Brain microvascular endothelial cell (primary cell): Measurements from ENCODE around the gene WASF2.
"Not testable (repeated sequence)": the region's sequence is repeated elsewhere in the genome, so short reads cannot be mapped to it uniquely, and the experiment has no call there.

Source experiments
- DNase-seq: peaks from one replicate; pipeline ENCODE4 v3.0.0-alpha.2; 2020
- H3K27ac ChIP-seq: fragments of 250-450 bp; sonication (Bioruptor Pico); 2 replicates; pipeline ENCODE4 v1.5.1; 2020; ENCODE audit warnings: mild to moderate bottlenecking, moderate library complexity
- H3K27me3 ChIP-seq: fragments of 250-450 bp; sonication (Bioruptor Pico); replicated peaks from 2 replicates; pipeline ENCODE4 v1.5.1; 2020; ENCODE audit warnings: mild to moderate bottlenecking
- H3K36me3 ChIP-seq: fragments of 250-450 bp; sonication (Bioruptor Pico); replicated peaks from 2 replicates; pipeline ENCODE4 v1.5.1; 2020; ENCODE audit warnings: mild to moderate bottlenecking
- H3K4me3 ChIP-seq: 2 replicates; pipeline ENCODE4 v1.5.1; 2011; ENCODE audit warnings: low read depth, mild to moderate bottlenecking, control low read depth, low read length, moderate library complexity
- in situ Hi-C: cut with HindIII; loops from 2 replicates; pipeline ENCODE4 v1.10.0; 2017; ENCODE audit warnings: low sequenced_read_pairs, low pct_ligation_motif_present
- TF ChIP-seq, protein P1 (sequence below): IDR thresholded peaks from 2 replicates; pipeline ENCODE4 v1.5.1; 2011; ENCODE audit warnings: low read depth, mild to moderate bottlenecking, moderate library complexity, low read length, control low read depth, inconsistent platforms; ENCODE audit errors: missing control alignments

WASF2 gene

DNA sequence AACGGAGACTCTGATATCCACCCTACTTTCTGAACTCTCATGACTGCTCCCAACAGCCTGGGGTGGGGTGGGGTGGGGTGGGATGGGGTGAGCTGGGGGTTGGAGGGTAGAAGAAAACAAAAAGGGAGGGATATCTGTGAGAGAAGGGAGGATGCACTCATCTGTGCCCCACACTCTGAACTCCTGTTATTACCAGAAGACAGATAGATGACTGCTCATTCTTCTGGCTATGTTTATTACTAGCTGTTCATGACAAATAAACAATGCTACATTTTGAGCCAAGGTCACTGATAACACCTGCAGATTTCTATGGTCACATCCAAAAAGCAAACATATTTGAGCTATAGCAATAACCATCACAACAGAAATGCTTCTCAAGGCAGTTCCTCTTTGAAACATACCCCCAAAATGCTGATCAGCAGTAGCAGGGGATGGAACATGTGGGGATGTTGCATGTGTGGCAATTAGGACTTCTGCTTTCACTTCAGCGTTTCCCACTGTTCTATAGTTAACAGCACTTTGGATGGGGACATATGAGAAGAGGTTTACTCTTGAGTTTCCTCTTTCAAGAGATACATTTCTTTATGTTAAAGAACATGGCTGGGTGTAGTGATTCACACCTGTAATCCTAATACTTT is 54.3 kb downstream of the WASF2 start:
- Histone ChIP-seq H3K4me3 (no peak overlapping the region), H3K27me3 (no peaks in the 10 kb centered on the region), H3K27ac (no peak overlapping the region), H3K36me3 (no peaks in the 10 kb centered on the region)
- TF ChIP-seq, protein P1, sequence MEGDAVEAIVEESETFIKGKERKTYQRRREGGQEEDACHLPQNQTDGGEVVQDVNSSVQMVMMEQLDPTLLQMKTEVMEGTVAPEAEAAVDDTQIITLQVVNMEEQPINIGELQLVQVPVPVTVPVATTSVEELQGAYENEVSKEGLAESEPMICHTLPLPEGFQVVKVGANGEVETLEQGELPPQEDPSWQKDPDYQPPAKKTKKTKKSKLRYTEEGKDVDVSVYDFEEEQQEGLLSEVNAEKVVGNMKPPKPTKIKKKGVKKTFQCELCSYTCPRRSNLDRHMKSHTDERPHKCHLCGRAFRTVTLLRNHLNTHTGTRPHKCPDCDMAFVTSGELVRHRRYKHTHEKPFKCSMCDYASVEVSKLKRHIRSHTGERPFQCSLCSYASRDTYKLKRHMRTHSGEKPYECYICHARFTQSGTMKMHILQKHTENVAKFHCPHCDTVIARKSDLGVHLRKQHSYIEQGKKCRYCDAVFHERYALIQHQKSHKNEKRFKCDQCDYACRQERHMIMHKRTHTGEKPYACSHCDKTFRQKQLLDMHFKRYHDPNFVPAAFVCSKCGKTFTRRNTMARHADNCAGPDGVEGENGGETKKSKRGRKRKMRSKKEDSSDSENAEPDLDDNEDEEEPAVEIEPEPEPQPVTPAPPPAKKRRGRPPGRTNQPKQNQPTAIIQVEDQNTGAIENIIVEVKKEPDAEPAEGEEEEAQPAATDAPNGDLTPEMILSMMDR = no peak
- in situ Hi-C loops = no loop called here
- no peak for DNase-seq

DNA sequence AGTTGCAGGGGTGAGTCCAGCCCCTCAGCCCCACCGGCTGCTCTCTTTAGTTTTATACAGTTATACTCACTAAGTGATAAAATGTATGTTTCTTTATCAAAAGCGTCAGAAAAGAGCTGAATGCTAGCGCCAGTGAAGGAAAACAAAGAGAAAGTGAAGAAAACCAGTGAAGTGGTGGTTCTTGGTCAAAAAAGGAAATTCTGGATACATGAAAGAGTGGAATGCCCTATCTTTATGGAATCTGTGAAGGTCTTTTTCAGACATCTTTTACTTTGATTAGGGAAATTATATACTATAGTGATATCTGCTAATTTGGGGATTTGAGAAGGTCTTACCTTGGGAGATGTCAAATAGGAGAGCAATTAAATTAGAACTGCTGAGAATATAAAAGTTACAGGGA is 56.3 kb downstream of the WASF2 start:
- Histone ChIP-seq H3K4me3 (no peak overlapping the region), H3K36me3 (no peaks in the 10 kb centered on the region), H3K27me3 (no peaks in the 10 kb centered on the region), H3K27ac (no peak overlapping the region)
- in situ Hi-C loops = no loop called here
- no peak for DNase-seq
- TF ChIP-seq, protein P1 = no peak

DNA sequence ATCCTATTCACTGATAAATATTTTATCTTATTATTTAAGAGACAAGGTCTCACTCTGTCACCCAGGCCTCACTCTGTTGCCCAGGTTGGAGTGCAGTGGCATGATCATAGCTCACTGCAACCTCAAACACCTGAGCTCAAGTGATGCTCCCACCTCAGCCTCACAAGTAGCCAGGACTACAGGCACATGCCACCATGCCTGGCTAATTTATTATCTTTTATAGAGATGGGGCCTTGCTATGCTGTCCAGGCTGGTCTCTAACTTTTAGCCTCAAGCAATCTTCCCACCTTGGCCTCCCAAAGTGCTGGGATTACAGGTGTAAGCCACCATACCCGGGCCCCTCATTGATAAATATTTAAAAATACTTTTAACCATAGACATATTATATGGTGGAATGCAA is 57.2 kb downstream of the WASF2 start:
- H3K36me3 ChIP-seq, DNase-seq, H3K27ac ChIP-seq, H3K4me3 ChIP-seq, H3K27me3 ChIP-seq, in situ Hi-C loops: not testable (repeated sequence)

- no peak for DNase-seq
- Histone ChIP-seq H3K36me3 (peaks cover 14% of the 10 kb centered on the region), H3K27ac (no peak overlapping the region), H3K27me3 (no peaks in the 10 kb centered on the region), H3K4me3 (no peak overlapping the region)
- in situ Hi-C loops = no loop called here
- TF ChIP-seq, protein P1 = no peak
These were observed 58.4 kb downstream of the WASF2 start for GRCh38 chr1:27431601-27431940.

DNA sequence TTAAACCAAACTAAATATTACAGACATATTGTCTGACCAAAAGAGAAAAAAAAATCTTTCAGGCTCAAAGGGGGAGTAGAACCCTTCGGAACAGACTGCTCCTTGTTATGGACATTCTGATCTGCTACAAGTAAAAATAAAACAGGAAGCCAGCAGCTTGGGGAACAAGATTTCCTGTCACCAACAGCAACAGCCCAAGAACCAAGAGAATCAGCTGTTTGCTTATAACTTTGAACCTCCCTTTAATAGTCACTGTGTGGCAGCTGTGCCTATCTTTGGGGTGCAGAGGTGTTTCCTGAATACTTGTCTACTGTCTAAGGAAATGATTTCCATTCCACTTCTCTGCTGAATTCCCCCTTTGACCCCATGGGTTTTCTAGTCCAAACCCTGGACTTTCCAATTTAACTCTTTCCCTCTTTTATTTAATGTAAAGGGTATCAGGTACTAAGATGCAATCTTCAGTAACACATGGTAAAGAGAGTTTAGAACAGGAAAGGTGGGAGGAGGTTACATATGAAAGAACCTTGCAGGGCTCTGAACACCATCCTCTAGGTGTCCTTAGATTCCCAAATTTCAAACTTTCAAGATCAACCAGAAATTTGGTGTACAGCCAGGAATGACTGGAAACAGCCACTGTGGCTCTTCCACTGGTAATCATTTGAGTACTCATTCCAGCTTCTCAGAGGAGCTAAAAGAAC is 58.9 kb downstream of the WASF2 start:
- Histone ChIP-seq H3K36me3 (peaks cover 15% of the 10 kb centered on the region), H3K27me3 (no peaks in the 10 kb centered on the region), H3K27ac (no peak overlapping the region), H3K4me3 (no peak overlapping the region)
- in situ Hi-C loops = no loop called here
- DNase-seq = peak; percentile 6
- TF ChIP-seq, protein P1 = no peak

- DNase-seq = no peak
- in situ Hi-C loops = no loop called here
- TF ChIP-seq, protein P1 = no peak
- Histone ChIP-seq H3K36me3 (peaks cover 15% of the 10 kb centered on the region), H3K27ac (no peak overlapping the region), H3K4me3 (no peak overlapping the region), H3K27me3 (no peaks in the 10 kb centered on the region)
These were observed 60.9 kb downstream of the WASF2 start for GRCh38 chr1:27429029-27429425.
